NCI-H2196 treated with DMSO at 0.1 percent for 48 hours (cell line): Measurements from ENCODE around the gene TOM1L2.

Source experiments
- DNase-seq: peaks from one replicate; lab custom pipeline; 2025; ENCODE audit not compliant: unreplicated experiment; lab: John Stamatoyannopoulos, UW

TOM1L2 gene

GRCh38 chr17:17837966-17838962 is 133.9 kb downstream of the TOM1L2 start:
- DNase-seq, result no peak

GRCh38 chr17:17837380-17837821 is 134.8 kb downstream of the TOM1L2 start:
- no peak for DNase-seq

- no peak for DNase-seq
These were observed 135.3 kb downstream of the TOM1L2 start, which contains the start of gene SREBF1 for GRCh38 chr17:17836818-17837379. Gene SREBF1 (minus strand): TSS chr17:17836986. CDS start chr17:17836817, 169 bp downstream.

GRCh38 chr17:17836250-17836817 is 135.9 kb downstream of the TOM1L2 start:
- DNase-seq, result peak; percentile 45

DNA sequence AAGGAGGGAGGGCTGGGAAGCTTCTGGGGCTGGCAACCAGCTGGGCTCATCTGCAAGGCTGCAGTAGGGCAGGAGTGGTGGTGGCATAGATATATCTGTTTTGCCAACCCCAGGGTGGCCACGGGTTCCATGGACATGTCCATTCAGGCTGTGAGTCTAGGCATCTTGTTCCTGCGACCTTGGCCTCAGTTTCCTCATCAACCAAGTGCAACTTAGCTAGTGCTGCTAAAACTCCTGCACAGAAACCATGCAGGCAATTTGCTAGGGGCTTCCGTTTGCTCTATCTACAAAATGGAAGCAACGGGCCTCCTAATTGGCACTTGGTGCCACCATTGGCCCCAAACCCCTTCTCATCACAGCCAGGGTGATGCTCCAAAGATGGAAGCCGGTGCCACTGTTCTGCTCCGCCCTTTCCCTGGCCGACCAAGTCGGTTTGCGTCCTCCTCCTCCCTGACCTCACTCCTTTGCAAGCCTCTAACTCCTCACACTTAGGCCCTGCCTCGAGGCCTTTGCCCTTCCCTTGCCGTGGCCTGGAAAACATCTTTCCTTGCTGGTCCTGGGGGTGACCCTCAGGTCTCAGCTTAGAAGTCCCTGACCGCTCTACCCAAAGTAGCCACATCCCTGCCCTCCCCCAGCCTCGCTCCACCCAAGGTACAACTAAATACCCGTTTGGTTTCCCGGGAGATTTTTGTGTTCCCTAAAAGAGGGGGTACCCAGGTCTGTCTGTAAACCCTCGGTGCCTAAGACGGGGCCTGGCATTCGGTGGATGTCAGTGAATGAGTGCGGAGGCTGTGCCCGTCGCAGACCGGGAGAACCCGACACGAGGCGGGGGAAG is 136.6 kb downstream of the TOM1L2 start:
- no peak for DNase-seq

DNA sequence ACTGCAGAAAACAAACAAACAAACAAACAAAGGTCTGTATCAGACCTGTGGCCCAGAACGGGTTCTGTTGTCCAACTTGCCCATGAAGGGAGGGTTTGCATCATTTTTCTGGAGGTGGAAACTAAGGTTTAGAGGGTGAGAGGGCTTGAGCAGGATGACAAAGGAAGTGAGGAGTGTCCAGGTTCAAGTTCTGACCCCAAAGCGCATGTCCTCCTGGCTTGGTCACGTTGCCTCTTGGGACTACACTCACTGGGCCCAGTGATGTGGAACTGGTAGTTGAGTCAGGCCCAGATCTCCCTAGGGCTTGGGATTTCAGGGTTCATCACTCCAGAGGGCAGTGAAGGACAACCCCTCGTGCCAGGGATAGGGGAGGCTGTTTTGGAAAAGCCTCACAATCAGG is 137.2 kb downstream of the TOM1L2 start:
- no peak for DNase-seq

GRCh38 chr17:17833658-17834357 is 138.4 kb downstream of the TOM1L2 start:
- DNase-seq, result no peak

- no peak for DNase-seq
These were observed 140.2 kb downstream of the TOM1L2 start for GRCh38 chr17:17832032-17832363.

DNA sequence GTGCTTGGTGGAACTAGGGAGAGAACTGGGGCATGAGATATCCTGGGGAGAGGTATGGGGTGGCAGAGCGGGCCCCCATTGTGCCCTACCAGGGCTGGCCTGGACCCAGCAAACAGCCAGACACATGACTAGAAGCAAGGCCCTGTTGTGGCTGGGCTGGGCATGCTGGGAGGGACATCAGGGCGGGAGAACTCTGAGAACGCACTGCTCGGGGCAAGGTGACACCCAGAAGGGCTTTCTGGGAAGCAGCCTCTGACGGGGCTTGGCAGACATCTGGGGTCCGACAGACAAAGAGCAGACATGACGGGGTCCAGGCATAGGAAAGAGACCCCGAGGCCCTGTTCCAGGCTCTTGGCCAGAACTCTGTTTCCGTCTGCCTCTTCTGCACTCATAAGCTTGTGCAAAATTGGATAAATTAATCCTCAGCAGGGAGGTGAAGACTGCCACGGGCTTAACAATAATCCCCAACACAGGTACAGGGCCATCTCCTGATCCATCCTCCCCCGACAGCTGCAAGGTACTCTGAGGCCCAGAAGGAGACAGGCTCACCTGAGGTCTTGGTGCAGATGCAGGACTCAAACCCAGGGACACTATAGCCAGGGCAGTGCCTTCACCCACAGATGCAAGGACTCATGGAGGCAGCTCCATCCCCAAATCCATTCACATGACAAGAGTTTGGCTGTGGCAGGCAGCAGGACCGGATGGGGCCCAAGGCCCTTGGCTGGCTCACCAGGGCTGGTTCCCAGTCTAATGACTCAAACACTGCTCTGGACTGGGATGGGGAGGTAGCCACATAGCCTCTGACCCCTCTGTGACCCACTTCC is 140.8 kb downstream of the TOM1L2 start:
- DNase-seq, result no peak

DNA sequence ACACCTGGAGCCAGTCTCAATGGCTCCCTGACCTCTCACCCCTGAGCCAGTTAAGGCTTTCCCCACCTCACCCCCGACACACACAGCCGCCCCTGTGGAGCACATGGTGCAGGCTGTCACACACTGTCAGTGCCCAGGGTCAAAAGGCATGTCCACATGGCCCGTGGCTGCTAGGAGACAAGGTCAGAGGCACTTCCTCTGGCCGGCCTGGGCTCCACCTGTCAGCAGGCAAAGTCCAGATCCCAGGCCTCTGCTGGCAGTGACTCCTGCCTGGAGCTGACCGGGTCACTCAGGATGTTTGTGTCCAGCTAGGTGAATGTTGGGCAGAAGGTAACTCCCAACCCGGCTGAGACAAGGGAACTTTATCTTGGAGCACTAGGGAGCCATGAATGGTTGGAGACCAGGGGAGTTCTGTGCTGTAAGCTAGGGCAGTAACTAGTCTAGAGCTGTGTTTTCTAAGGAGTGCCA is 141.4 kb downstream of the TOM1L2 start:
- DNase-seq, result no peak

- no peak for DNase-seq
These were observed 142.0 kb downstream of the TOM1L2 start for GRCh38 chr17:17830269-17830567.

DNA sequence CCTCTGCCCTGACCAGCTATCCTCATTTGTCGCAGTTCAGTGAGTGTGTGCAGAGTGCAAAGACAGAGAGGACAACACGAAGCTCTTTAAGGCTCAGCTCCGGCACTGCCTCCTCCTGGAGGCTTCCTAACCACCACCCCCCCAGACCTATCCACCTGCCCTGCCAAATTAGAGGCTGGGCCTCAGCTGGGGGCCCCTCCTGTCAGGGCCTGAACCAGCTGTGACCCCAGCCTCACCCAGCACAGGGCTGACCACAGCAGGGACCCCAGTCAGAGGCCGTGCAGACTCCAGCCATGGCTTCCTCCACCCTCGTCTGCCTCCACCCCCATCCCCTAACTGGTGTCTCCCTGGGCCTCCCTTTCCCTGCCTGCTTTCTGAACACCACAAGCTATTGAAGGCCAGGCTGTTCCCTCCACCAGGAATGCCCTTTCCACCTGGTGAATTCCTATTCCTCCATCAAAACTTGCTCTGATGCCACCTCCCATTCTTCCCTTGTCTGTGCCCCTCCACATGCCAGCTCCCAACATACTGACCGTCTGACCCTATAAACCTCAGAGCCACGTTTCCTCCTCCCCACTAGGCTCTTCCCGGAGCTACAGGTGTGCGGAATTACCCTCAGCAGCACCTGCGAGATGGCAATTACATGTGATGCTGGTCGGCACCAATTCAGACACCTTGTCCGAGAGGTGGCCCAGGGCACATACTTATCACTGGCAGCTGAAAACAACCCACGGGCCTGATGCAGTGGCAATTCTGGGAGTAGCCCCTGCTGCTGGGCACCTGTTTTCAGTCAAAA is 144.2 kb downstream of the TOM1L2 start:
- no peak for DNase-seq

DNA sequence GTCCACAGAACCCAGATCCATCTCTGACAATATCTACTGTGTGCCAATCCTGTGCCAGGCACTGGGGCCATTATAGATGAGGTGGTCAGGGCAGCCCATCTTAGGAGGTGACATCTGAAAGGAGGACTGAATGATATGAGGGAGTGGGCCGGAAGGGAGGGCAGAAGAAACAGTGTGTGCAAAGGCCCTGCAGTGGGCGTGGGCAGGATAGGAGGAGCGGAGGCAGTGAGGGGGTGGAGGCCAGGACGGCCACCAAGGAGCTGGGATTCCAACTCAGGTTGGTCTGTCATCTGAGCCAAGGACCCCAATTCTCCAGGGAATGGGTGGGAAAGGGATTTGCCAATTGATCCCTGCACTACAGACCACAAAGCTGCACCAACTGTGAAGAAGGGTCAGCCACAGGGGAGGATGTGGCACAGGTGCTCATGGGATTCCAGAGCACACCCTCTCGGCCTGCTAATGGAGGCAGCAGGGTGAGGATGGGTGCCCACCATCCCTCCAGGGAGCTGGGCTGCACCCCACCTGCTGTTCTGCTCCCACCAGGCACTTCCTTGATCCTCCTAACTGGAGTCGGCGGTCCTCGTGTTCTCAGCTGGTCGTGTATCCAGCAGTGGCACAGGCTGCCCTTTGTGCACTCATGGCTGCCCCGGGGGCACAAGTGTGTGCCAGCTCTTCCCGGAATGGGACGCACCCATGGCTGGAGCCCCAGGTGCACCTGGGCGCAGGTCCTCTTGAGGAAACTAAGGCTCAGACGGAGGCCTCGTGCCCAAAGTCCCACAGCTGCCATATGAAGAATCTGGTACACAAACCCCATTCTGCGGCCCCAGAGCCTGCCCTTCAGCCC is 145.0 kb downstream of the TOM1L2 start:
- DNase-seq, result no peak

GRCh38 chr17:17826342-17826713 is 145.9 kb downstream of the TOM1L2 start:
- no peak for DNase-seq

GRCh38 chr17:17824783-17825614 is 147.2 kb downstream of the TOM1L2 start:
- DNase-seq, result no peak

DNA sequence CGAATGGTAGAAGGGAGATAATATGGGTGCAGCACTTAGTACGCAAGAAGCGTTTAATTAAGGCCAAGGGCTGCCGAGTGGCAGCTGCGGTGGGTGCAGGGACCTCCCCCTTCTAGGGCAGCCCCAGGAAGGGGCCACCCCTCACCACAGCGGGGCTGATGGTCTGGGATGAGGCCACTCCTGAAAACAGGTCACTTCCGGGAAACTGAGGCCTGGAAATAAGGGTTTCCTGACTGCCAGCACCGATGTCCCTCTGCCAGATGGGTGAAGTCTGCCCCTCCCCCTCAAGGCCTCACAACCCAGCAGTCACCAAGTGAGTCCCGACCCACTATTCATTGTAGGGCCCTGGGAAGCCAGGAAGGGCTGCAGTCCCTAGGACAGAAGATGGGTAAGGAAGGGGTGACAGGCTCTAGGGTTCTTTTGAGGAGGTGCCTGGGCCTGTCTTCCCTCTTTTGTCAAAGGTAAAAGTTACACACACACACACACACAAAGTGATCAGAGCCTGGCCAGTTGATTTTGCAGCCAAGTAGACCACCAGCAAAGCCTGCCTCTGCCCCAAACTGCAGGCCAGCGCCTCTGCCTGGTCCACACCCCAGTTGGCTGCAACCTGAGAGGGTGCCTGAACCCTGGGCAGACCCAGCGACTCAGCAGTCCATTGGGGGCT is 147.9 kb downstream of the TOM1L2 start:
- no peak for DNase-seq
